Endothelial cell (in vitro differentiated cells): ENCODE results near the gene DDX51. TPM values are rescaled to one million over a fixed set of nuclear protein-coding genes. Genes with fewer than 3 reads are reported as not detected.
A peak's percentile ranks its signal among the peaks of the same experiment; 100 is the strongest.

Experiments used
- DNase-seq: peaks from one replicate; pipeline ENCODE4 v3.0.0; 2021; ENCODE audit warnings: low spot score
- H3K27ac Mint-ChIP-seq: one replicate; pipeline ENCODE4 v1.8.0; 2021; ENCODE audit warnings: mixed read lengths, inconsistent platforms; ENCODE audit not compliant: unreplicated experiment
- H3K27me3 Mint-ChIP-seq: one replicate; pipeline ENCODE4 v1.8.0; 2021; ENCODE audit warnings: mild to moderate bottlenecking, moderate library complexity, mixed read lengths, inconsistent platforms; ENCODE audit not compliant: unreplicated experiment
- H3K36me3 Mint-ChIP-seq: one replicate; pipeline ENCODE4 v1.8.0; 2021; ENCODE audit warnings: mild to moderate bottlenecking, low read depth, mixed read lengths, inconsistent platforms; ENCODE audit not compliant: unreplicated experiment
- H3K4me1 Mint-ChIP-seq: one replicate; pipeline ENCODE4 v1.8.0; 2021; ENCODE audit warnings: mild to moderate bottlenecking, mixed read lengths, inconsistent platforms; ENCODE audit not compliant: unreplicated experiment
- H3K4me3 Mint-ChIP-seq: one replicate; pipeline ENCODE4 v1.8.0; 2021; ENCODE audit warnings: mild to moderate bottlenecking, mixed read lengths, inconsistent platforms; ENCODE audit not compliant: unreplicated experiment
- H3K9me3 Mint-ChIP-seq: one replicate; pipeline ENCODE4 v1.8.0; 2021; ENCODE audit warnings: mixed read lengths, inconsistent platforms; ENCODE audit not compliant: unreplicated experiment
- CTCF ChIP-seq: fragments of 200-600 bp; sonication (generic); IDR thresholded peaks from one replicate; pipeline ENCODE4 v1.5.0; 2021; ENCODE audit warnings: antibody characterized with exemption; ENCODE audit not compliant: unreplicated experiment
- total RNA-seq: library from RNA; stranded (reverse); fragmentation: NEBNext Ultra II Directional; extraction: Animal tissue kit (Norgen Biotek cat#: 25700); gene quantifications from one replicate; pipeline ENCODE4 v1.2.1, GENCODE V29; 2021; ENCODE audit not compliant: unreplicated experiment

DDX51 gene
- total RNA-seq, 1 donor from 2014 or later: 16.1 TPM

- Mint-ChIP-seq H3K27me3 (peaks cover 1% of the 10 kb centered on the region), H3K9me3 (peaks cover 6% of the 10 kb centered on the region), H3K27ac (no peak overlapping the region), H3K4me3 (no peak overlapping the region), H3K4me1 (peaks cover 5% of the 10 kb centered on the region), H3K36me3 (peaks cover 20% of the 10 kb centered on the region)
- TF ChIP-seq CTCF: no peak
- no peak for DNase-seq
Measured at GRCh38 chr12:132099739-132100138, 44.4 kb downstream of the DDX51 start.

GRCh38 chr12:132095520-132096409 lies 48.4 kb downstream of the DDX51 start:
- no peak for DNase-seq
- peaks cover 1% of the 10 kb centered on the region for H3K27me3 Mint-ChIP-seq
- peak overlapping the region; percentile 52 for H3K4me3 Mint-ChIP-seq
- TF ChIP-seq CTCF: no peak
- peaks cover 23% of the 10 kb centered on the region for H3K36me3 Mint-ChIP-seq
- H3K9me3 Mint-ChIP-seq: peaks cover 6% of the 10 kb centered on the region
- peak overlapping the region; percentile 66 for H3K27ac Mint-ChIP-seq
- H3K4me1 Mint-ChIP-seq: peaks cover 5% of the 10 kb centered on the region

GRCh38 chr12:132094269-132094891 lies 49.7 kb downstream of the DDX51 start:
- no peak overlapping the region for H3K4me3 Mint-ChIP-seq
- H3K27ac Mint-ChIP-seq: no peak overlapping the region
- H3K4me1 Mint-ChIP-seq: peaks cover 5% of the 10 kb centered on the region
- no peak for TF ChIP-seq CTCF
- peaks cover 6% of the 10 kb centered on the region for H3K9me3 Mint-ChIP-seq
- H3K27me3 Mint-ChIP-seq: no peaks in the 10 kb centered on the region
- DNase-seq: no peak
- H3K36me3 Mint-ChIP-seq: peaks cover 23% of the 10 kb centered on the region

- DNase-seq: no peak
- no peaks in the 10 kb centered on the region for H3K9me3 Mint-ChIP-seq
- TF ChIP-seq CTCF: no peak
- H3K27ac Mint-ChIP-seq: no peak overlapping the region
- peaks cover 22% of the 10 kb centered on the region for H3K4me1 Mint-ChIP-seq
- no peak overlapping the region for H3K4me3 Mint-ChIP-seq
- no peaks in the 10 kb centered on the region for H3K27me3 Mint-ChIP-seq
- H3K36me3 Mint-ChIP-seq: peaks cover 17% of the 10 kb centered on the region
Measured at GRCh38 chr12:132089407-132089910, 54.7 kb downstream of the DDX51 start.

Other genes with a start within 250 kb of the DDX51 start
- 53.7 TPM for gene ULK1, start 249.7 kb downstream of the DDX51 start, total RNA-seq
- 25.8 TPM for gene PUS1, start 215.0 kb downstream of the DDX51 start, total RNA-seq
- 66.2 TPM for gene EP400, start 194.4 kb downstream of the DDX51 start, total RNA-seq
- gene NOC4L, start 138 bp upstream of the DDX51 start, total RNA-seq: 18.2 TPM
- gene GALNT9, start 185.3 kb upstream of the DDX51 start, total RNA-seq: not detected